ENCODE data around the gene PPP4R4.

- TF ChIP-seq CTCF (IDR thresholded peaks at IDR 0.05; ENCODE audit: low read length) (no peak), EZH2 (IDR thresholded peaks at IDR 0.05; ENCODE audit: borderline replicate concordance, low read length) (no peak)
These were observed 154.1 kb downstream of the PPP4R4 start for GRCh38 chr14:94328196-94328595.

Data from OCI-LY1 (cell line).